Stimulated activated CD4-positive, alpha-beta T cell treated with anti-CD3 and anti-CD28 coated beads, Interleukin-4, amount 100 ng/mL, for 4 hours (primary cell): Measurements from ENCODE around the gene AHDC1.

Source experiments
- DNase-seq, 2 experiments: peaks; one replicate each; pipeline ENCODE4 v3.0.0-alpha.2; 2020

The AHDC1 gene

DNA sequence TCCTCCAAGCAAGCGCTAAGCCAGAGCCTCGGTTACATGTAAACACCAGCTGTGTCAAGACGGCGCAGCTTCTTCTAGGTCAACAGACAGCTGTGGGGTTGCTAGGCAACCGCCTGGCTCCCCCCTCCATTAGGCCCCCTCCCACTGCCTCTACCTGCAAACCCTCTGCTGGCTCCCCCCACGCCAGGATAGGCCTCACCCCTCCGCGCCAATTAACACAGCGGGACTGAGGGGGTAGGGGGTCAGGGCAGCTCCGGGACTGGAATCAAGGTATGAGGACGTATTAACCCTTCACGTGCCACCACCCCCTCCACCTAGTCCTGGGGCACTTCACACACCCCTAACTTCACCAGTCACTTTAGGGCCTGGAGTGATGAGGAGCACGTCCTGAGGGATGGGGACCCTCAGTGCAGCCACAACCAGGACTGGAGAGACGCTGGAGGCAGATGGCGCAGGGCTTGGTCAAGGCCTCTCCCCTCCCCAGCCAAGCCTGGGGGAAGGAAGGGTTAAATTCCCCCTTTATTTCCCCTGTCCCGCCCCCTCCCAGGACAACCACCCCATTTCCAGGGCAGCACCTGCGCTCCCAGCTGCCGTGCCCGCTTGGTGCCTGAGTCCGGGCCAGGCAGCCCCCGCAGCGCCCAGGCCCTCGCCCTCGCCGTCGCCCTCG lies 76.6 kb downstream of the AHDC1 start:
- peak in 1 of 2 experiments; percentile 32 for DNase-seq

DNA sequence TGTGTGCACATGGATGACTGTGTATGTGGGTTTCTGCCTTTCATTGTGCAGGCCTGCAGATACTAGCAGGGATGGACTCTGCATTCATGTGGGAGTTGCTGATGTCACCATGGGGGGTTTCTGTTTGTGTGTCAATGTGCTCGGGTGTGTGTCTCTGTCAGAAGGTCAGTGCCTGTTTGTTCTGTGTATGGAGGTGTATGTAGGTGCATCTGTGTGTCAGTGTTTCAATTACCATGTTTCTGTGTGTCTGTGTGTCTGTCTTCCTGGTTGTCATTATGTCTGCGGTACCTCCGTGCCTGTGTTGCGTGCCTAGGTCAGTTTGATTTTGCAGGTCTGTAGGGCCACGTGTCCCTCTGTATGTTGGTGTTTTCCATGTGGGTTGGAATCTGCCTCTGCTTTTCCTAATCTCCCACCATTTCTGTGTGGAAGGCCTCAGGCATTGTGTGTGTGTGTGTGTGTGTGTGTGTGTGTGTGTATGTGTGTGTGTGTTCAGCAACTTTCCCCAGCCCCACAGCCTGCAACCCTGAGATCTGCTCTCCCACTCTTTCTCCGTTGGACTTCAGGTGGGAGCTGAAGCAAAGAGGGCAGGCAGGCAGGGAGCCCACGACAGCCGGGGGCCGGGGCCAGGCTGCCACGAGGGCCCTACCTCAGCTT lies 77.2 kb downstream of the AHDC1 start:
- DNase-seq = peak in 1 of 2 experiments; percentile 32

GRCh38 chr1:27525296-27526272 lies 78.4 kb downstream of the AHDC1 start:
- DNase-seq = peak; percentile 44 to 51

DNA sequence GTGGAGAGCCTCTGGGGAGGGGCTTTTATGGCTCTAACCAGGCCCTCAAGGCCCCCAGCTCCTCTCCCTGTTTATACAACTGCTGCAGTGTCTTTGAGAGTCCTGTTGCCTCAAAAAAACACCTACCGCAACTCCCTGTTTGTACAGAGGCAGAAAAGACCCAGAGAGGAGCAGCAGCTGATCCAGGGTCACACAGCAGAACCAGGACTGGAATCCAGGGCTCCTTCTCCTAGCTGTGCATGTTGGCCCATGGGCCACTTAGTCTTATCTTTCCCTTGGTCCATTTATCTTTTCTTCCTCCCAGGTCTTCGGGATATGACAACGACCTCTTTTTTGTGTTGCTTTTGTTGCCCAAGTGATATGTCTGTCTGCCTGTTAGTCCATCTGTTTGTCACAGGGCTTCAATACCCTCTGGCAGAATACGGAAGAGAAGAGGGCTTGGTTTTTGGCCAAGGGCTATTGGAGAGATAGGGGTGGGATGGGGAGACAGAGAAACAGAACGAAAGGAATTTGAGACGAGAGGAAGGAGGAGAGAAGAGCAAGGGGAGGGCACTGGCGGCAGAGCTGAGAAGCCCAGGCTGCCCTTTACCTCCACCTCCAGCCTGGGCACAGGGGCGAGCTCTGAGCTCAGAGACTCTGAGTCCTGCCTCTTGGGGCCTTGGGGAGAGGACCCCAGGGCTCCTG lies 80.5 kb downstream of the AHDC1 start:
- DNase-seq = no peak

DNA sequence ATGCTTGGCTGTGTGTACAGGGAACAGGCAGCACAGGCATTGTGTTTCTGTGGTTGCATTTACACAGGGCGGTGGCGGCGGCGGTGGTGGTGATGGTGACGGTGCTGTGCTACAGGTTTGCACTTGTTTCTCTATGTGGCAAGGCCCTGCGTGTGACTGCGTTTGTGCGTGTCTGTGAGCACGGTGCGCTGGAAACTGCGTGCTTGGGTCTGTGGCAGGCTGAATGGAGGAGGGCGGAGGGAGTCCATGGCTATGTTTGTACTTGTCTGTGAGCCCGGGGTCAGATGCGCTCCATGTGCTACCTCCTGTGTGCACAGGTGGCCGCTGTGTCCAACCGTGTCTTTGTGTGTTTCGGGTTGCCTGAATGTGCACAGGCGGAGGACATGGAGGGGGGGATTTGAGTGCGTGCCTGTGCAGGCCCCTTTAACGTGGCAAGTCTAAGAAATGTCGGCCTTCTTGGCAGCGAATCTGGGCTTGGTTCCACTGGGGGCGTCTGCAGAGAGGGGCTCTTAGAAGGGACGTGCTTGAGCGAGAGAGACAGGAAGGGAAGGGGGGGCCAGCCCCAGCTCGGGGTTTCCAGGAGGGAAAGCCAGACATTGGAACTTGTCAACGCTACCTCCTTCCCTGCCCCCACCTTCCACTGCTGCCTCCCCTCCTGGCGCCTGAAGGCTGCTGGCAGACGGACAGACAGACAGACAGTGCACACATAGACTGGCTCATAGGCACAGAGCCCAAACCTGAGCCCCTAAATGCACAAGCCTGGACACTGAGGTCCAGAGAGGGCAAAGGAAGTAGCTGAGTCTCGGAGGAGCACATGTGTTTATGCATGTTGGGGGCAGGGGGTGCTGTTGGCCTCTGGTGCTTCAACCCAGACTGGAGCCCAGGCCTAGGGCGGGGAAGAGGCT lies 81.3 kb downstream of the AHDC1 start:
- peak; percentile 56 to 57 for DNase-seq

- no peak for DNase-seq
These were observed 82.0 kb downstream of the AHDC1 start for GRCh38 chr1:27521861-27522431.

DNA sequence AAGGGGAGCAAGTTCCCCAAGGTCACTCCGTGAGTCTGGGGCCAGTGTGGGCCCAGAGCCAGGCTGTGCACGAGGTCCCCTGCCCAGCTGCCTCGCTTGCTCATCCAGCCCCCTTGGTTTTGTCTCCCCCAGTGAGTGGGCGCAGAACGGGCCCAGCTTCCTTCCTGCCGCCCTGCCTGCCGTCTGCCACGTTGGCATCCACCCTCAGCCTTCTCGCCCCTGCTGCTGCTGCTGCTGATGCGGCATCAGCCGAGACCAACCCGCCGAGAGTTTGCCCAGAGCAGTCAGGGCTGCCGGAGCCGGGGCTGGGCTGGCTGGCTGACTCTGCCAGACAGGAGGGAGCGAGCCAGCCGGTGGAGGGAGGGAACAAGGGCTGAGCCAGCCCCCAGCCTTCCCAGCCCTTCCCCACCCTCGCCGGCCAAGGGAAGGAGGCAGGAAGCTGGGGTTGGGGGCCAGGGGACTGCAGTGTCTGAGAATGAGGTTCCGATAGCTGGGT lies 82.6 kb downstream of the AHDC1 start:
- DNase-seq = peak; percentile 51 to 70

GRCh38 chr1:27520651-27521050 lies 83.3 kb downstream of the AHDC1 start:
- no peak for DNase-seq

GRCh38 chr1:27519331-27520258 lies 84.3 kb downstream of the AHDC1 start:
- DNase-seq = no peak

- no peak for DNase-seq
These were observed 85.1 kb downstream of the AHDC1 start for GRCh38 chr1:27518808-27519207.

- no peak for DNase-seq
These were observed 85.8 kb downstream of the AHDC1 start for GRCh38 chr1:27517907-27518718.

GRCh38 chr1:27517301-27517700 lies 86.6 kb downstream of the AHDC1 start:
- no peak for DNase-seq

DNA sequence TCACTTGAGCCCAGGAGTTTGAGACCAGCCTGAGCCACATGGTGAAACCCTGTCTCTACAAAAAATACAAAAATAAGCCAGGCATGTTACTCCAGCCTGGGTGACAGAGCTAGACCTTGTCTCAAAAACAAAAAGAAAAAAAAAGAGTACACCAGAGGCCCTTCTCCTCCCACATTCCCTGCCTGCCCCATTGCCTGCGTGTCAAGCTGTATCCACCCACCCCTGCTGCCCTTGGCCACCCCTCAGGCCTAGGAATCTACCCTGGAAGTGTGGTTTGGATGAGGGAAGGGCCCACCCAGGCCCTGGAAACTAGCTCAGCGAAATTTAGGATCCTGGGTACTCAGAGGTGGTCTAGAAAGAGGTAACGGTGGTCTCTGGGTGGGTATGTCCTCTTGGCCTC lies 88.3 kb downstream of the AHDC1 start:
- DNase-seq = no peak

GRCh38 chr1:27513958-27514357 lies 90.0 kb downstream of the AHDC1 start:
- DNase-seq = no peak

DNA sequence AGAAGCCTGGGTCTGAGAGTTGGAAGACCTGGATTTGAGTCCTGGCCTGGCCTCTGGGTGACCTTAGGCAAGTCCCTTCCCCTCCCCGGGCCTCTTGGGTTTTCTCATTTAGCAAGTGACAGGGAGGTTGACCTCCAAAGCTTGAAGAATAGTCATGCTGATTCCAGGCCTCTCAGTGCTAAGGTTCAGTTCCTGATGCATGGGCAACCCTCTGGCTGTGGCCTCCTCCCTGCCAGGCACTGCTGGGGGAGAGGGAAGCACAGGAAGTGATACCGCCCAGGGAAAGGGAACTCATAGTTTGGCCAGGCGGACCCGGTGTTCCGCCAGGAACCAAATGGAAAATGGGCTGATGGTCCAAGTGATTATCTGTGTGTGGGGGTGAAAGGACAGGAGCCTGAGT lies 90.4 kb downstream of the AHDC1 start:
- DNase-seq = no peak

DNA sequence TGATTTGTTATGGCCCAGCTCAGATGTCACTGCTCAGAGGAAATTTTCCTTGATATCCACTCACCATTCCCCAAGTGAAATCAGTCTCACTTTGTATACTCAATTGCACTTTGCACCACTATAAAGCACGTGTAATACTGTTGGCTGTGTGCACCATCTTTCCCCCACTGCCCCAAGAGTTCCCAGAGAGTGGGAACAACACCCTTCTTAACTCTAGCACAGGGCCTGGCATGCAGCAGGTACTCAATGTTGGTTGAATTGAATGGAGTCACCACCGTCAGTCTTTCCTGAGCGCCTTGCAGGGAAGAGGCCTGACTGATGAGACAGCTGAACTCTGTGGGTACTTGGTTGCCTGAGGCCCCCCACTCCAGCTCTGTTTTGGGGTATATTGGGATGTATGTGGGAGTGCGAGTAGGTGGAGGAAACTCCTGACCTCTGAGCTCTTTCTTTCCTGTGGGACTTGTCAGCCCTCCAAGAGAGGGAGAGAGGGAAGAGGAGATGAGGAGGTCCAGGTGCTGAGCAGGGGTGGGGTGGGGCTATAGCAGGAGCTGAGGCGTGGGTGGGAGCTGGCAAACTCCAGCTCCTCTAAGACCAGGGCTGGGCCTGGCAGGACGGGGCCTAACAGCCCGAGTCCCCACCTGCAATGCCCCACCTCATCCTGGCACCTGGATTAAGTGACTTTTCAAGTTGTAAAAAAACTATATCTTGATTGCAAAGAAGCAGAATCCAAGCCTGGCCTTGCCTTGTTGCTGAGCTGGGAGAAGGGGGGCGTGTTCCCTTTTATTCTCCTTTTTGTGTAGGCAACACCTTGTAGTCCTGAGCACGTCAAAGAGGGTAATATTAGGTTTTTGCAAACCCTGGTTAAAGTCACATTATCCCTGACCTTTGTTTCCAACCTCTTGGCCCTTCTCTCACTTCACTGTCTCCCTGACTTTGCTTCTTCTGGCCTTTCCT lies 94.5 kb downstream of the AHDC1 start:
- DNase-seq = no peak

- DNase-seq = no peak
These were observed 95.8 kb downstream of the AHDC1 start for GRCh38 chr1:27507960-27508665.
